ENCODE data around the gene ERC1.

DNA sequence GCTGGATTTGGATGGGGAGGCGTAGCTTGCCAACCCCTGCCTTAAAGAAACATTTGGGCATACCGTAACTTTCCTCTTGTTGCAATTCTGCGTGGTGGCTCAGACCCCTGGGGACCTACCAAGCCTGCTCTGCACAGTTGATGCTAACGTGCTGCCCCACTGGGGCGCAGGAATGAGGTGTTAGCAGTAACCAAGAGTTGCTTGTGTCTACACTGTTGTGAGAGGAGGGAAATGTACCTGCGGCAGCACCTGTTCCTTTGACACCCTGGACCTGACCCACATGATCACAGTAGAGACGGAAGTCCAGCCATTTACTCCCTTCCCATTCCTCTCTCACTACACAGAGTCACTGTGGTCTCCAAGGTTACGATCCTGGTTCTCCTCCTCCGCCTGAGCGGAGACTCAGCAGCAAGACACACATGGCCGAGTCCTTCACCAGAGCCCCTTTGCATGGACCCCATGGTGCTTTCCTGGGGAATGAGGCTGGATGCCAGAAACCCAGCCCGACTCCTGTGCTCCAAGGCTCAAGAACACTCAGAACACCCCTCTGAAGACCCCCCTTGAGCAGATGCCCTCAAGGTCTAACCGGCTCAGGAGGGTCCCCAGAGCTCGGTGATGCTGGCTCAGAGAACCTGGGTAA, 518.5 kb downstream of the ERC1 start:
- no peak for TF ChIP-seq EZH2 (IDR thresholded peaks at IDR 0.05; ENCODE audit: borderline replicate concordance)
- TF ChIP-seq, protein P1, sequence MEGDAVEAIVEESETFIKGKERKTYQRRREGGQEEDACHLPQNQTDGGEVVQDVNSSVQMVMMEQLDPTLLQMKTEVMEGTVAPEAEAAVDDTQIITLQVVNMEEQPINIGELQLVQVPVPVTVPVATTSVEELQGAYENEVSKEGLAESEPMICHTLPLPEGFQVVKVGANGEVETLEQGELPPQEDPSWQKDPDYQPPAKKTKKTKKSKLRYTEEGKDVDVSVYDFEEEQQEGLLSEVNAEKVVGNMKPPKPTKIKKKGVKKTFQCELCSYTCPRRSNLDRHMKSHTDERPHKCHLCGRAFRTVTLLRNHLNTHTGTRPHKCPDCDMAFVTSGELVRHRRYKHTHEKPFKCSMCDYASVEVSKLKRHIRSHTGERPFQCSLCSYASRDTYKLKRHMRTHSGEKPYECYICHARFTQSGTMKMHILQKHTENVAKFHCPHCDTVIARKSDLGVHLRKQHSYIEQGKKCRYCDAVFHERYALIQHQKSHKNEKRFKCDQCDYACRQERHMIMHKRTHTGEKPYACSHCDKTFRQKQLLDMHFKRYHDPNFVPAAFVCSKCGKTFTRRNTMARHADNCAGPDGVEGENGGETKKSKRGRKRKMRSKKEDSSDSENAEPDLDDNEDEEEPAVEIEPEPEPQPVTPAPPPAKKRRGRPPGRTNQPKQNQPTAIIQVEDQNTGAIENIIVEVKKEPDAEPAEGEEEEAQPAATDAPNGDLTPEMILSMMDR (IDR thresholded peaks at IDR 0.05; ENCODE audit: poor library complexity): no peak
- TF ChIP-seq EZH2phosphoT487 (IDR thresholded peaks at IDR 0.05; ENCODE audit: low read depth, severe bottlenecking, unreplicated experiment): no peak

Measured in hepatocyte (in vitro differentiated cells).